ENCODE data around the gene AKAP6.

DNA sequence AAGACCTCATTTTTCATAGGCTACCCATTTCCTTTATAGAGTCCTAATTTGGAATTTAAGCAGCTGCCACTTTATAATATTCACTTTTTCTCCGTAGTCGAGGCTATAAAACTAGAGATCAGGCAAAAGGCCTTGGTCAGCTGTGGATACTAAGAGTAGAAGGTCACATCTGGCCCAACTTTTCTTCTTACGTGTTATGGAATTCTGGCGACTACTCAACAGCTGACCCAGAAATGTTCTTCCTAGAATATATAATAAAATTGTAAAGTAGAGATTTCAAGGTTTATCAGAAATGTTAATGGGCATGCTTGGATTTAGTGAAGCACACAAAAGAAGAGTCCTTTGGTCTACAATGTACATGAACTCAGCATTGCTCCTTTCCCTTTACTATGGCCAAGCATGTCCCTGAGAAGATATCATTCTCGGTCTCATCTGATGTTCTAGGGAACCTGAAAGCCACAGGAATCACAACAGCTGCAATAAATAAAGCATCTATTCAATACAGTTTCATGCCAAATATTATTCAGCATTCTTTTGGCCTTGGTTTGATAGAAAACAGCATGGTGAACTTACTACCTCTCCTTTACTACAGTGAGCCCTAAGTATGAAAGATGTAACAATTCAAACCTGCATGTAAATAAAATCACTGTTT, 348.2 kb downstream of the AKAP6 start:
- TF ChIP-seq, protein P1, sequence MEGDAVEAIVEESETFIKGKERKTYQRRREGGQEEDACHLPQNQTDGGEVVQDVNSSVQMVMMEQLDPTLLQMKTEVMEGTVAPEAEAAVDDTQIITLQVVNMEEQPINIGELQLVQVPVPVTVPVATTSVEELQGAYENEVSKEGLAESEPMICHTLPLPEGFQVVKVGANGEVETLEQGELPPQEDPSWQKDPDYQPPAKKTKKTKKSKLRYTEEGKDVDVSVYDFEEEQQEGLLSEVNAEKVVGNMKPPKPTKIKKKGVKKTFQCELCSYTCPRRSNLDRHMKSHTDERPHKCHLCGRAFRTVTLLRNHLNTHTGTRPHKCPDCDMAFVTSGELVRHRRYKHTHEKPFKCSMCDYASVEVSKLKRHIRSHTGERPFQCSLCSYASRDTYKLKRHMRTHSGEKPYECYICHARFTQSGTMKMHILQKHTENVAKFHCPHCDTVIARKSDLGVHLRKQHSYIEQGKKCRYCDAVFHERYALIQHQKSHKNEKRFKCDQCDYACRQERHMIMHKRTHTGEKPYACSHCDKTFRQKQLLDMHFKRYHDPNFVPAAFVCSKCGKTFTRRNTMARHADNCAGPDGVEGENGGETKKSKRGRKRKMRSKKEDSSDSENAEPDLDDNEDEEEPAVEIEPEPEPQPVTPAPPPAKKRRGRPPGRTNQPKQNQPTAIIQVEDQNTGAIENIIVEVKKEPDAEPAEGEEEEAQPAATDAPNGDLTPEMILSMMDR (IDR thresholded peaks at IDR 0.05) = no peak
- TF ChIP-seq POLR2A (IDR thresholded peaks at IDR 0.05) = no peak
